HG02759 (cell line): ENCODE data around the gene GPATCH4.
"Not testable (repeated sequence)": the region's sequence is repeated elsewhere in the genome, so short reads cannot be mapped to it uniquely, and the experiment has no call there.

Experiments
- ATAC-seq: cut with Tn5 transposase; IDR thresholded peaks from one replicate; pipeline ENCODE4 v1.9.1; 2021; ENCODE audit warnings: mild to moderate bottlenecking, moderate library complexity; ENCODE audit not compliant: unreplicated experiment

The GPATCH4 gene

DNA sequence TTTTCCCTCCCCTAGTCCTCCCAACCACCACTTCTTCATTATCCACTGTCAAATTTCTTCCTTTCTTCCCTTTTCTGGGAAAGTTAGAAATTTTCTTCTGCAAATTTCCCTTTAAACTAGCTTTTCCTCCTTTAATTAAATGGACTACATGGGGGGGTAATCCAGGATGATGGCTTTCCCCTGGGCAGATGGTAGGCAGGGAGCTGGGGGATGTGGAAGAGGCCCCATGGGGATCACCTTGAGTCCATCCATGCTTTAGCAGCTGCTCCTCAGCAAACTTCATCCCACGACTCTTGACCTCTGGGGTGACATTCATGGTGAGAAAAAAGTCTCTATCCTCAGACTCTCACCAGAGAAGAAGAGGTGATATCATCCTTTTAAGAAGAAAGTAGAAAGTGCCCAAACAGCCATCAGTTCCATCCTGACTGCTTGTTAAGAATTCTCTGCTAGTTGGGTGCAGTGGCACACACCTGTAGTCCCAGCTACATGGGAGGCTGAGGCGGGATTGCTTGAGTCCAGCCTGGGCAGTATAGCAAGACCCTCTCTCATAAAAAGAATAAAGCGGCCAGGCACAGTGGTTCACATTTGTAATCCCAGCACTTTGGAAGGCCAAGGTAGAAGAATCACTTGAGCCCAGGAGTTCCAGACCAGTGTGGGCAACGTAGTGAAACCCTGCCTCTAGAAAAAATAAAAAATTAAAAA is 2.4 kb downstream of the GPATCH4 start:
- no peak for ATAC-seq

DNA sequence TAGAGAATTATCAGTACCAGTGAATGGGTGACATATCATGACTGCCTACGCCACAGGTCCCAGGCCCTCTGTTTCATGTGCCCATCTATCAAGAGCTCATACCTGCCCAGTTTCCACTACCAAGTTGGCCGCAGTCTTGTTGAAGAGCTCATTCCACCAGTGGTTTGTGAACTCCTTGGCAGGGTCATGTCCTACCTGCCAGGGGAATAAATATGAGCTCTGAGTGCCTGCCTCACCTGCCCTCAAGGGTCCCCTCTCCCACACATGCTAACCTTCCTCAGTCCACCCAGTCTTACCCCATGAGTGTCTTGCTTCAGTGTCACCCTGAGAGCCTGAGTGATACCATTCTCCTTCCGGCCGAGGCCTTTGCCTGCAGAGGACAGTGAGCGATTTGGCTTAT is 3.2 kb downstream of the GPATCH4 start:
- ATAC-seq: no peak

DNA sequence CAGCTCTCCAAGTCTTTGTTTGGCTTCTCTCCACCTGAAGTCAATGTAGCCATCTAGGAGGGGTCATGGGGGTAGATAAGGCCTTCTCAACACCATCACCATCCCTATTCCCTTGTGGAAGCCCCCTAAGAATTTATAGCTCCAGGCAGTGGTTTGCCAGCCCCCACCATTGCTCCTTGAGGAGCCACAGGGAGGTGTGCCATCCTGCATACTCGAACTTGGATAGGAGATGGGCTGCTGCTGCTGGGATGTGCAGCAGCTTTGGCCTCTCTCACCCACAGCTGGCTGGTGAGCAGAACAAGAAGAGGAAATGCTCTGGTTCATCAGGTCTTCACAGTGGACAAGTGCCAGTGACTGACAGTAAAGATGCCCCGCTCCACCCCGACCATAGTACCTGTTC is 4.9 kb downstream of the GPATCH4 start:
- no peak for ATAC-seq

DNA sequence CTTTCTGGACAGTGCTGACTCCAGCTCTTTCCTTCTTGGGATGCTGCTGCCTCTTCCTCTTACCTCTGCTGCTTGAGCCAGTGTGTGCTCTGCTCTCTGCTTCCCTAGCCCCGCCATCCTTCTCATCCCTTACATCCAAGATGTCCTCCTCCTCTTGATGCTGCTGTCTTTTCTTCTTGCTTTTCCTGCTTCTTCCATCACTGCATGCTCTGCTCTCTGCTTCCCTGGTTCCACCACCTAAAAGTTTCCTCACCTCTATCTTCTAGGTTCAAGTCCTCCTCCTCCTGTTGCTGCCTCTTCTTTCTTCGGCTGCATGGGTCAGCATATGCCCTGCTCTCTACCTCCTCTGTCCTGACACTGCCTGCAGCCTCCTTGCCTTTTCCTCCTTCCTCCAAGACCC is 6.3 kb downstream of the GPATCH4 start:
- ATAC-seq: no peak

DNA sequence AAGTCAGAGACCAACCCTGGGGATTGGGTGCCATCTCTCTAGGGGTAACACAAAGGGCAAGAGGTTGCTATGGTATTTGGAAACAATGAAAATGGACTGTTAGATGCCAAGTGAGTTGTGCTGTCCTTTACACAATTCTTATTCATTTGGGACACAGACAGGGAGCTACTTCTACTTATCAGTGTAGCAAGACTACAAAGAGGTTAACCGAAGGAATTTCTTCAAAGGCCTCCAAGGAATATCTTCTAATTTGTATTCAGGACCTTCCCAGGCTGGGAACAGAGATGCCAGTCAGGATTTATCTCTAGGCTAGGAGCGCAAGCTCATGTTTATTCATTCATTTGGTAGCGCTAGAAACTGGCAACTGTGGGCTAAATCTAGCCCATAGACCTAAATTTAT is 7.1 kb downstream of the GPATCH4 start:
- no peak for ATAC-seq

DNA sequence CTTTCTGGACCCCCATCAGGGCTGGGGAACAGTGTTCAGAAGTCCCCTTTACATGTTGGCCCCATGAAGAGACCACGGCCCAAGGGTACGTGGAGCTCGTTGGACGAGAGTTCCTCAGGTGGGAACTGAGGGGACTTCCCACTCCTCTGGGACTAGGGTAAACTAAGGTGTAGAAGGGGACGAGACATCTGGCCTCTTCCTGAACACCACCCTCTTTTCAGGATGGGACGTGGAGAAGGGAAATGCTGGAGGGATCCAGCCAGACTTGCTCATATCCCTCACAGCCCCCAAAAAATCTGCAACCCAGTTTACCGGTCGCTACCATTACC is 7.7 kb downstream of the GPATCH4 start:
- no peak for ATAC-seq

DNA sequence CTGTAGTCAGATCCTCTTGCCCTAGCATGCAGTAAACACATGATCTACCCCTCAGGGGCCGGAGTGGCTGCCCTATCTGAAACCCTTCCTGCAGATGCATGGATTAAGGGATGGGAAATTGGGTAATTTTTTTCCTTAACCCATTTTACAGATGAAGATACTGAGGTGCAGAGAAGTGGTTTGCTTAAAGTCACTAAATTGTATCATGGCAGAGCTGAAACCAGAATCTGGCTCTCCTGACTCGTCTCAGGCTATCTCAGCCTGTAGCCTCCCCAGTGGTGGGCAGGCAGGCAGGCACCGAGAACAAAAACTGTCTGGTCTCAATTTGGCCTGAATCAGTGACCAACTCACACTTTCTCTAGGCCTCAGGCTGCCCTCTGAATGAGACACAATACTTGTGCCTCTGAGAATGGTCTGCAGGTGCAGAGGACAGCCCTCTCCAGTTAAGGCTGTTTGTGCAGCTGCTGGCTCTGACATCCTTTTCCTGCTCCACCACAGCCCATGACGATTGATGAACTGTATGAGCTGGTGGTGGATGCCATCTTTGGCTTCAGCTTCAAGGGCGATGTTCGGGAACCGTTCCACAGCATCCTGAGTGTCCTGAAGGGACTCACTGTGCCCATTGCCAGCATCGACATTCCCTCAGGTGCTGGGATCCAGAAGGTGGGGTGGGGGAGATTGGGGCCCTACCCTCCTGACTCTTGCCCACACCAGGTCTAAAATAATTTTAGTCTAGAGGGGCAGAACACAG is 8.2 kb downstream of the GPATCH4 start:
- ATAC-seq: no peak

DNA sequence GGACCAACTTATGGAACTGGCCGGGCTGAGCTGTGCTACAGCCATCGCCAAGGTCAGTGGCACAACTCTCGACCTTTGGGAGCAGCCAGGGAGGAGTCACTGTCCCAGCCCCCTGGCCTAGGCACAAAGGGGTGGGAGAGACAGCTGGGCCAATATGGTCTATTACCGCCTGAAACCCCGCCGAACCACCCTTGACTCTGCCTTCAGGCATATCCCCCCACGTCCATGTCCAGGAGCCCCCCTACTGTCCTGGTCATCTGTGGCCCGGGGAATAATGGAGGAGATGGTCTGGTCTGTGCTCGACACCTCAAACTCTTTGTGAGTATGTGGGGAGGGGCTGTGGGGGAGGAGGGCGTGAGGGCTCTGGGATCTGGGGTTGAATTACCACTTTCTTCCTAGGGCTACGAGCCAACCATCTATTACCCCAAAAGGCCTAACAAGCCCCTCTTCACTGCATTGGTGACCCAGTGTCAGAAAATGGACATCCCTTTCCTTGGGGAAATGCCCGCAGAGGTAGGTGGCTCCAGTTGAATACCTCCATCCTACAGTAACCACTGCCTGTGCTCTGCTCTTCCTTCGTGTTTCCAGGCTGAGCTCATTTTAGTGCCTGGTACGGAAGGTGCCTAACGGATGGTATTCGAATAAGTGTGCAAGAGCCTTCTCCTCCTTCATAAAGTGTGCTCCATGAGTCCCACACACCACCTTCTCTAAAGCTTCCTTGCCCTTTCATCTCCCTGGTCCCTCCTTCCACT is 8.9 kb downstream of the GPATCH4 start:
- ATAC-seq: no peak

DNA sequence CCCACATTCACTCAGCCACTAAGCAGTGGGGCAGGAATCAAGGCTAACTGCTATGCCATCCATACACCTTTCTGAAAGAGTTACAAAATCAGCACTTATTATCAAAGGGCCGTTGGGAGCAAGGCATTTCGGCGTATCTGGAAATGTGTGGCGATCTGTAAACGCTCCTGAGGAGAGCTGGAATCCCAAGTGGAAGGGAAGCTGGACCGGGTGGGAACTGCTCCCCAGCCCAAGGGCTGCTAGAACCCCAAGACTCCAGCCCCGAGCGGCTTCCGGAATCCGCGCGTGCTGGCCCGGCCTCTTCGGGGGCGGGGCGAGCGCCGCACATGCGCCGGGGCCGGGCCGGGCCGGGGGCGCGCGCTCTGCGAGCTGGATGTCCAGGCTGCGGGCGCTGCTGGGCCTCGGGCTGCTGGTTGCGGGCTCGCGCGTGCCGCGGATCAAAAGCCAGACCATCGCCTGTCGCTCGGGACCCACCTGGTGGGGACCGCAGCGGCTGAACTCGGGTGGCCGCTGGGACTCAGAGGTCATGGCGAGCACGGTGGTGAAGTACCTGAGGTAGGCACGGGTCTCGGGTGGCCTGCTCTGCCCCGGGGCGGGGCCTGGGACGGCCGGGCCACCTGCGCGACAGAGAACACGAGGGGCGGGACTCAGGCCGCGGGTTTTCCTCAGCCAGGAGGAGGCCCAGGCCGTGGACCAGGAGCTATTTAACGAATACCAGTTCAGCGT is 9.7 kb downstream of the GPATCH4 start, which contains the start of gene NAXE:
Gene NAXE, plus strand, starts transcription at position 345 of the 726 bp plus-strand sequence. Its CDS starts 29 bp downstream, at position 374.
- ATAC-seq: peak; percentile 92

DNA sequence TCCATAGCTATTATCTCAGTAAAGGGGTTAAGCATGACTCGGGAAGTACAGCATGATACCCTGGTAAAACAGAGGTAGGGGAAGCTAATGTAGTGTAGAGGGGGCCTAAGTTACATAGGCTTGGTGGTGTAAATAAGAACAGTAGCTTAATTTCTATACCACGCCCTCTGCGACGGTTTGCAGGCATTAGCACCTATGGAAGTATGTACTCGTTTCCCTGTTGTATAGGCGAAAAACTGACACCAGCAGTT is 10.2 kb downstream of the GPATCH4 start:
- ATAC-seq: peak; percentile 3

DNA sequence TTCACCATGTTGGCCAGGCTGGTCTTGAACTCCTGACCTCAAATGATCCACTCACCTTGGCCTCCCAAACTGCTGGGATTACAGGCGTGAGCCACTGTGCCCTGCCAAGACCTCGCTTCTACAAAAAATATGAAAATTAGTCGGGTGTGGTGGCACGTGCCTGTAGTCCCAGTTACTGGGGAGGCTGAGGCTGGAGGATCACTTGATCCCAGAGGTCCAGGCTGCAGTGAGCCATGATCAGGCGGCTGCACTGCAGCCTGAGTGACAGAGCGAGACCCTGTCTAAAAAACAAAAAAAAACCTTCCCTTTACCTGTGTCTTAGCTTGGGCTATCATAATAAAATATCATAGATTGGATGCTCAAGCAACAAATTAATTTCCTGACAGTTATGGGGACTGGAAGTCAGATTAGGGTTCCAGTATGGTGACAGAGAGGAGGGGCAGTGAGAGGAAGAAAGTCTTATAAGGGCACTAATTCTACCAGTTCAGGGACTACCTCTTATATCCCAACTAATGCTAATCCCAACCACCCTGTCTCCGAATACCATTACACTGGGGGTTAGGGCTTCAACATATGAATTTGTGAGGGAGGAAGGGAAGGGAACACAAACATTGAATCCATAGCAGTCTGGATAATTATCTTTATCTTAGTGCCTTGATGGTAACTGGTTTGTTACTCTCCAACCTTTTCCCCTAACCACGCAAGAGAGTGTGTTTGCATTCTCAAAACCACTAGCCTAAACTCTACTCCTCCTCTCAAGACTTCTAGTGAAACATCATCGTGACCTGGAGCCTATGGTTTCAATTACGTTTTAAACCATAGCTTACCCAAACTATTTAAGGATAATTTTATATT is 10.7 kb downstream of the GPATCH4 start:
- no peak for ATAC-seq

DNA sequence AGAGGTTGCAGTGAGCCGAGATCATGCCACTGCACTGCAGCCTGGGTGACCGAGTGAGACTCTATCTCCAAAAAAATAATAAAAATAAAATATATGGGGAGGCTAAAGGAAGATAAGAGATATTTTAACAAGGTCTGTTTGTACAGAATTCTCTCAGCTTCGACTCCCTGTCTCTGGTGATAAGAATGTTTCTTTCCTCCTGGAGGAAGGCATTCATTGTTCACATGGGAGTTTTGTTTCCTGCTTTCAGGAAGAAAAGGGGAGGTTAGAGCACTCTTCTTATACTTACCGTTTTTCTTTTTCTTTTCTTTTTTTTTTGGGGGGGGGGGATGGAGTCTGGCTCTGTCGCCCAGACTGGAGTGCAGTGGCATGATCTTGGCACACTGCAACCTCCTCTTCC is 11.7 kb downstream of the GPATCH4 start:
- ATAC-seq: no peak

DNA sequence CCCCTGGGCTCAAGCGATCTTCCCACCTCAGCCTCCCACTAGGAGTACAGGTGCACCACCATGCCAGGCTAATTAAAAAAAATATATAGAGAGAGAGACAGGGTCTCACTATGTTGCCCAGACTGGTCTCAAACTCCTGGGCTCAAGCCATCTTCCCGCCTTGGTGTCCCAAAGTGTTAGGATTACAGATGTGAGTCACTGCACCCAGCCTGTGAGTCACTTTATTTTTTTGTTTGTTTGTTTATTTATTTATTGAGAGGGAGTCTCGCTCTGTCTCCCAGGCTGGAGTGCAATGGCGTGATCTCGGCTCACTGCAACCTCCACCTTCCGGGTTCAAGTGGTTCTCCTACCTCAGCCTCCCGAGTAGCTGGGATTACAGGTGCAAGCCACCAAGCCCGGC is 13.4 kb downstream of the GPATCH4 start:
- not testable (repeated sequence) for ATAC-seq

DNA sequence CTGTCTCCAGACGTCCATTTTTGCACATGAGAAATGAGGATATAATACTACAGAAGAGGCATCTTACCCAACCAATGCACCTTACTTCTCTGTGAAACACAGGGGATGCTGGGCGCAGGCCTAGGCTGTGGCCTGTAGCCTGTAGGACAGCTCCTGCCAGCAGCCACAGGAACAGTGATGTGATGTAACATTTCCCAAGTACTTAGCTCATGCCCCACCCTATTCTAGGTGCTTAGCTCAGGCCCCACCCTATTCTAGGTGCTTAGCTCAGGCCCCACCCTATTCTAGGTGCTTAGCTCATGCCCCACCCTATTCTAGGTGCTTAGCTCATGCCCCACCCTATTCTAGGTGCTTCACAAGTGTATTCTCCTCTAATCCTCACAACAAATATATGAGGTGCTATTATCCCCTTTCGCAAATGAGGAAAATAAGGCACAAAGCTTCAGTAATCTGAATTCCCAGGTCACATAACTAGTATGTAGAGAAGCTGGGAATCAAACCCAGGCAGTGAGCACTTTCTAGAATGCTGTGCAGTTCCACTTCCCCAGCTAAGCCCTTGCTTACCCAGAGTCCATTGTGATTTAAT is 14.3 kb downstream of the GPATCH4 start:
- ATAC-seq: no peak

DNA sequence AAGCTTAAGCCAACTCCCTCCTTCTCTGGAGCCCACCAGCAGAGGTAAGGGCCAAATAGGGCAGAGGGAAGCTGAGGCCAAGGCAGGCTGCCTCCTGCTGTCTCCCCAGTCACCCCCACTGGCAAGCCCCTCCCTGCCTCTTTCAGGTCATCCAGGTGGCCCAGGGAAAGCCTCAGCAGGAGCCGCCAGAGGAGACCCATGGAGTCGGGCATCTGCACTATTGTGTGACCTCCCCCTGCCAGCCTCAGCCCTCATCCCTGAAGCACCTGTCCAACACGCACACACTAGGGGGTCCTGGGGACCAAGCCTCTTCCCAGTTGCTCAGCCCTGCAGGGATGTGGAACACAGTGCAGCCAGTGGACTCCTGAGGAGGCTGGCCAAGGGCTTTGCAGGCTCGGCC is 15.0 kb downstream of the GPATCH4 start:
- no peak for ATAC-seq

DNA sequence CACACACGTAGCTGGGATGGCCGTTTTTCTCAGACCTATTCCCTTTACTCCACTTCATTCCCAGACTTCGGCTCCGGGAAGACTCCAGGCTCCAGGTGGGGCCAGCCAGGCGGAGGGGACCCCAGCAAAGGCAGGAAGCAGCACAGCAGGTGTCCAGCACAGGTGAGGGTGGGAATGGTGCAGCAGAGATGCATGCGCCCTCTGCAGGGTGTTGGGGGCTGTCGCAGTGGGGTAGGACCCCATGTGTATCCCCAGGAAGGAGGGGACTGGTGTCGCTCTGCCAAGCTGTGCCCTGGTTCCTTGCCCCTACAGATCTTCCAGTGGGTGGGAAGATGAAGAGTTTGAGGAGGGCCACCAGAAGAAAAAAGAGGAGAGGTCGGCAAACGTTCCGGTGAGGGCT is 16.5 kb downstream of the GPATCH4 start:
- no peak for ATAC-seq

DNA sequence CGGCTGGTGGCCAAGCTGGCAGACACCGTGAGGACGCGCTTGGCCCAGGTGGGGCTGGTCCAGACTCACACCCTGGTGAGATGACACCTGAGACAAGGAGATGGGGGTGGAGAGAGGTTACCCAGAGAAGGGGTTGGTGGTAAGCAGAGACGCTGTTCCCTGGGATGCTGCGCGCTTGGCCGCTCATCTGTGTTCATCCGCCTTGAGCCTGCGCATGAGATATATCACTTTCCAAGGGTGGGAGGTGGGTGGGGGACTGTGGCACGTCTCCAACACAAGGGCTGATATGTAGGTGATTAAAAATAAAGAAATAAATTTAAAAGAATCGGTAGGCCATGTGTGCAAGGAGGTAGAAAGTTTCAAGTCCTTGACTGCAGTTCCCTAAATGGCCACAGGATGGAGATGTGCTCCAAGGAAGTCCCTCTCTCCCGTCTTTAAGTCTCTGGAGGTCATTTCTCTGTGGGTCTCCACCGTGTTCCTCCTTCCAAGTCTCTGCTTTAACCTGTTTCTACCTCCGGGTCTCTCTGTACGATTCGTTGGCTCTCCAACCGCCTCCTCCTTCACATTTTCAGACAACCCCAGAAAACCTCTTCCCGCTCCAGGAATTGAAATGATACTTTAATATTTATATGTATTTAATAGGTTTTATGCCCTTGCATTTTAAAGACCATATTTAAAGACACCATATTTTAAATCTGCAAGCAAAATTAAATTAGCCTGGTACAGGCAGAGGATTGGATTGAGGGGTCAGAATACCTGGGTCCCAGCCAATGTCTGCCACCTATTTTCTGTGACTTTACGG is 17.3 kb downstream of the GPATCH4 start:
- ATAC-seq: no peak

DNA sequence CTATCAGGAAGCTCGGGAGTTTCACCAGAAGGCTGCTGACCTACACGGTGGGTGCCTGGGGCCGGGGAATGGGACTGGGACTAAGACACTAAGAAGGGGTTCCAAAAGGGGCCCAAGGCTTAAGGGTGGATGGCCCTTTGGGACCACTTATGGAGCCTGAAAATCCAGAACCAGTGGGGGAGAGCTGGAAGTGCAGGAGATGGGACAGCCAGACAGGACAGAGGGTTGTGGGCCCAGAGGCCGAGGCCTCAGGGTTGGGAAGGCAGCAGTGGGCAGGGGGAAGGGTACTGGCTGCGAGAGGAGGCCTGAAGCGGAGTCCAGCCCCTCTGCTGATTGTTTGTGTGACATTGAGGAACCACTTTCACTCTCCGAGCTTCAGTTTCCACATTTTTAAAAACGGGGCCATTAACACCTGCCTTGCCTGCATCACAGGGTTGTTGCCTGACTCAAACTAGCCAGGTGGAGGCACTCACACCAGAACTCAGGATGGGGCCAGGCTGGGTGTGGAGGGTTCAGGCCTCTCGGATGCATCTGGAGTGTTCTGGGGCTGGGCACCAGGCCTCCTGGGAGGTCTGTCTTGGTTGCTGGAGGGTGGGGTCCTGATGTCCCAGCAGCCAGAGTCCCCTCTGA is 18.8 kb downstream of the GPATCH4 start:
- ATAC-seq: no peak
